GM12878 (cell line): Measurements from ENCODE around the gene TMSB4X. TPM values are rescaled to one million over a fixed set of nuclear protein-coding genes. Genes with fewer than 3 reads are reported as not detected.

Experiments
- CHD1 ChIP-seq: IDR thresholded peaks from 2 replicates; pipeline ENCODE4 v1.6.1; 2012; ENCODE audit warnings: low read depth, low read length, improper control_type of control experiment
- ETV6 ChIP-seq, 2 experiments: fragments of 450-650 bp in 1 of 2; IDR thresholded peaks in 1 of 2; conservative IDR thresholded peaks in 1 of 2; 2 replicates each; pipeline ENCODE4 v1.6.1; 2014; ENCODE audit warnings: antibody characterized with exemption in 1 of 2, borderline replicate concordance in 1 of 2, low read depth in 1 of 2, mild to moderate bottlenecking in 1 of 2, moderate library complexity in 1 of 2
- EZH2 ChIP-seq: IDR thresholded peaks from 2 replicates; pipeline ENCODE4 v1.6.1; 2012; ENCODE audit warnings: low read depth, mild to moderate bottlenecking, control low read depth, inconsistent platforms, low read length, borderline replicate concordance; ENCODE audit not compliant: control insufficient read depth
- FOS ChIP-seq: IDR thresholded peaks from 3 replicates; pipeline ENCODE4 v1.6.1; 2011; ENCODE audit warnings: borderline replicate concordance; ENCODE audit not compliant: insufficient read length; ENCODE audit errors: extremely low read depth
- HDGF ChIP-seq: fragments of 450-650 bp; IDR thresholded peaks from 2 replicates; pipeline ENCODE4 v1.6.1; 2016; ENCODE audit warnings: antibody characterized with exemption
- MYB ChIP-seq: fragments of 150-350 bp; IDR thresholded peaks from 2 replicates; pipeline ENCODE4 v1.6.1; 2014; ENCODE audit warnings: mild to moderate bottlenecking, low read depth, low read length, borderline replicate concordance
- NFXL1 ChIP-seq: fragments of 450-650 bp; IDR thresholded peaks from 2 replicates; pipeline ENCODE4 v1.6.1; 2017; ENCODE audit warnings: antibody characterized with exemption, mild to moderate bottlenecking, borderline replicate concordance
- NR2C2 ChIP-seq: IDR thresholded peaks from 2 replicates; pipeline ENCODE4 v1.6.1; 2011; ENCODE audit warnings: borderline replicate concordance, low read depth; ENCODE audit not compliant: control insufficient read depth, insufficient read length
- PAX5 ChIP-seq: IDR thresholded peaks from 2 replicates; pipeline ENCODE4 v1.6.1; 2011; ENCODE audit warnings: low read depth, low read length, borderline replicate concordance
- POLR2AphosphoS5 ChIP-seq: IDR thresholded peaks from 2 replicates; pipeline ENCODE4 v1.6.1; 2011; ENCODE audit warnings: mild to moderate bottlenecking, low read length, inconsistent platforms
- PRDM15 ChIP-seq: fragments of 450-650 bp; formaldehyde crosslinking; IDR thresholded peaks from 2 replicates; pipeline ENCODE4 v1.4.0; 2020; ENCODE audit warnings: mild to moderate bottlenecking, moderate library complexity
- SMAD1 ChIP-seq: fragments of 450-650 bp; IDR thresholded peaks from 2 replicates; pipeline ENCODE4 v1.6.1; 2018; ENCODE audit warnings: mild to moderate bottlenecking, low read depth; ENCODE audit not compliant: partially characterized antibody
- USF1 ChIP-seq: IDR thresholded peaks from 2 replicates; pipeline ENCODE4 v1.6.1; 2011; ENCODE audit warnings: borderline replicate concordance, low read depth, mild to moderate bottlenecking, moderate library complexity, mixed read lengths, low read length; ENCODE audit not compliant: insufficient read depth; ENCODE audit errors: extremely low read length
- ZNF24 ChIP-seq: fragments of 450-650 bp; IDR thresholded peaks from 2 replicates; pipeline ENCODE4 v1.6.1; 2017; ENCODE audit warnings: antibody characterized with exemption, mild to moderate bottlenecking
- polyA plus RNA-seq, 11 experiments: library from polyadenylated mRNA; depleted of rRNA in 4 of 11; unstranded in 6 of 11; stranded (reverse) in 5 of 11; fragments of >200 nt; fragmentation: Nextera tagmentation in 4 of 11; fragmentation: Illumina TruSeq in 1 of 11; extraction: Ambion mirVana in 4 of 11; extraction: Trizol in 1 of 11; gene quantifications; 1 replicate in 1 of 11; 2 replicates in 10 of 11; pipeline versions ENCODE4 v1.2.1 to v1.2.3, GENCODE V29; 2011 to 2016; ENCODE audit warnings: inconsistent platforms in 2 of 11, missing spikeins in 2 of 11, low read depth in 1 of 11
- total RNA-seq, 4 experiments: library from RNA; depleted of rRNA in 3 of 4; stranded (reverse); fragments of >200 nt in 3 of 4; fragmentation: Illumina TruSeq in 1 of 4; extraction: Trizol in 1 of 4; gene quantifications; 2 replicates each; pipeline versions ENCODE4 v1.2.1 to v1.2.3, GENCODE V29; 2013 to 2021
- TF ChIP-seq, protein P1 (sequence below): fragments of 150-350 bp; IDR thresholded peaks from 2 replicates; pipeline ENCODE4 v1.6.1; 2014; ENCODE audit warnings: mild to moderate bottlenecking, low read depth, low read length
- TF ChIP-seq, protein P2 (sequence below): IDR thresholded peaks from 2 replicates; pipeline ENCODE4 v1.6.1; 2012; ENCODE audit warnings: improper control_type of control experiment, low read depth, low read length; ENCODE audit not compliant: insufficient replicate concordance

TMSB4X gene
- total and polyA plus RNA-seq, 10 of the 15 experiments (the other 5 are each of a cell fraction or from before 2014, with no cell fraction given) = 13,924 to 37,234 (median 23,705) TPM

- TF ChIP-seq PRDM15 (CRISPR knock-in tag) (no peak), CHD1 (no peak; the same call in 1 of the 2 replicates), MYB (no peak), FOS (no peak), SMAD1 (peak; percentile 89), POLR2AphosphoS5 (peak; percentile 68; the same call in 1 of the 2 replicates), ETV6 (conservative IDR thresholded peaks at IDR 0.05 in 1 of 2, IDR thresholded peaks at IDR 0.05 in 1 of 2; ENCODE audit: borderline replicate concordance in 1 of 2, low read depth in 1 of 2) (peak in 1 of 2 experiments; percentile 97; a peak in 2 of 4 replicates), EZH2 (no peak), NFXL1 (no peak), NR2C2 (no peak), ZNF24 (0 out of 2 replicates have a peak, but pooled peaks have one; percentile 15), PAX5 (peak; percentile 74; the same call in 1 of the 2 replicates), USF1 (no peak), HDGF (0 out of 2 replicates have a peak, but pooled peaks have one; percentile 11)
- TF ChIP-seq, protein P1, sequence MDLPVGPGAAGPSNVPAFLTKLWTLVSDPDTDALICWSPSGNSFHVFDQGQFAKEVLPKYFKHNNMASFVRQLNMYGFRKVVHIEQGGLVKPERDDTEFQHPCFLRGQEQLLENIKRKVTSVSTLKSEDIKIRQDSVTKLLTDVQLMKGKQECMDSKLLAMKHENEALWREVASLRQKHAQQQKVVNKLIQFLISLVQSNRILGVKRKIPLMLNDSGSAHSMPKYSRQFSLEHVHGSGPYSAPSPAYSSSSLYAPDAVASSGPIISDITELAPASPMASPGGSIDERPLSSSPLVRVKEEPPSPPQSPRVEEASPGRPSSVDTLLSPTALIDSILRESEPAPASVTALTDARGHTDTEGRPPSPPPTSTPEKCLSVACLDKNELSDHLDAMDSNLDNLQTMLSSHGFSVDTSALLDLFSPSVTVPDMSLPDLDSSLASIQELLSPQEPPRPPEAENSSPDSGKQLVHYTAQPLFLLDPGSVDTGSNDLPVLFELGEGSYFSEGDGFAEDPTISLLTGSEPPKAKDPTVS = no peak
- TF ChIP-seq, protein P2, sequence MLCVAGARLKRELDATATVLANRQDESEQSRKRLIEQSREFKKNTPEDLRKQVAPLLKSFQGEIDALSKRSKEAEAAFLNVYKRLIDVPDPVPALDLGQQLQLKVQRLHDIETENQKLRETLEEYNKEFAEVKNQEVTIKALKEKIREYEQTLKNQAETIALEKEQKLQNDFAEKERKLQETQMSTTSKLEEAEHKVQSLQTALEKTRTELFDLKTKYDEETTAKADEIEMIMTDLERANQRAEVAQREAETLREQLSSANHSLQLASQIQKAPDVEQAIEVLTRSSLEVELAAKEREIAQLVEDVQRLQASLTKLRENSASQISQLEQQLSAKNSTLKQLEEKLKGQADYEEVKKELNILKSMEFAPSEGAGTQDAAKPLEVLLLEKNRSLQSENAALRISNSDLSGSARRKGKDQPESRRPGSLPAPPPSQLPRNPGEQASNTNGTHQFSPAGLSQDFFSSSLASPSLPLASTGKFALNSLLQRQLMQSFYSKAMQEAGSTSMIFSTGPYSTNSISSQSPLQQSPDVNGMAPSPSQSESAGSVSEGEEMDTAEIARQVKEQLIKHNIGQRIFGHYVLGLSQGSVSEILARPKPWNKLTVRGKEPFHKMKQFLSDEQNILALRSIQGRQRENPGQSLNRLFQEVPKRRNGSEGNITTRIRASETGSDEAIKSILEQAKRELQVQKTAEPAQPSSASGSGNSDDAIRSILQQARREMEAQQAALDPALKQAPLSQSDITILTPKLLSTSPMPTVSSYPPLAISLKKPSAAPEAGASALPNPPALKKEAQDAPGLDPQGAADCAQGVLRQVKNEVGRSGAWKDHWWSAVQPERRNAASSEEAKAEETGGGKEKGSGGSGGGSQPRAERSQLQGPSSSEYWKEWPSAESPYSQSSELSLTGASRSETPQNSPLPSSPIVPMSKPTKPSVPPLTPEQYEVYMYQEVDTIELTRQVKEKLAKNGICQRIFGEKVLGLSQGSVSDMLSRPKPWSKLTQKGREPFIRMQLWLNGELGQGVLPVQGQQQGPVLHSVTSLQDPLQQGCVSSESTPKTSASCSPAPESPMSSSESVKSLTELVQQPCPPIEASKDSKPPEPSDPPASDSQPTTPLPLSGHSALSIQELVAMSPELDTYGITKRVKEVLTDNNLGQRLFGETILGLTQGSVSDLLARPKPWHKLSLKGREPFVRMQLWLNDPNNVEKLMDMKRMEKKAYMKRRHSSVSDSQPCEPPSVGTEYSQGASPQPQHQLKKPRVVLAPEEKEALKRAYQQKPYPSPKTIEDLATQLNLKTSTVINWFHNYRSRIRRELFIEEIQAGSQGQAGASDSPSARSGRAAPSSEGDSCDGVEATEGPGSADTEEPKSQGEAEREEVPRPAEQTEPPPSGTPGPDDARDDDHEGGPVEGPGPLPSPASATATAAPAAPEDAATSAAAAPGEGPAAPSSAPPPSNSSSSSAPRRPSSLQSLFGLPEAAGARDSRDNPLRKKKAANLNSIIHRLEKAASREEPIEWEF = no peak
Measured at GRCh38 chrX:12956704-12957534, 18.0 kb upstream of the TMSB4X start (continued).
